Neural cell (in vitro differentiated cells): ENCODE data around the gene SREBF1.

ENCODE experiments used
- EP300 ChIP-seq: fragments of 450-650 bp; conservative IDR thresholded peaks from 2 replicates; pipeline ENCODE4 v1.6.1; 2014; ENCODE audit warnings: antibody characterized with exemption, mild to moderate bottlenecking, moderate library complexity; ENCODE audit not compliant: poor library complexity, severe bottlenecking
- EZH2 ChIP-seq: fragments of 200-600, 300-800 bp; shearing (Covaris generic), sonication (generic); IDR thresholded peaks from 2 replicates; pipeline ENCODE4 v1.6.1; 2014; ENCODE audit warnings: antibody characterized with exemption, low read length, borderline replicate concordance, mild to moderate bottlenecking; ENCODE audit not compliant: insufficient read depth, poor library complexity, severe bottlenecking
- POLR2AphosphoS5 ChIP-seq: IDR thresholded peaks from 2 replicates; pipeline ENCODE4 v1.6.1; 2012
- TF ChIP-seq, protein P1 (sequence below): fragments of 450-650 bp; IDR thresholded peaks from 2 replicates; pipeline ENCODE4 v1.5.1; 2014; ENCODE audit warnings: antibody characterized with exemption, mild to moderate bottlenecking, moderate library complexity; ENCODE audit not compliant: poor library complexity, severe bottlenecking

DNA sequence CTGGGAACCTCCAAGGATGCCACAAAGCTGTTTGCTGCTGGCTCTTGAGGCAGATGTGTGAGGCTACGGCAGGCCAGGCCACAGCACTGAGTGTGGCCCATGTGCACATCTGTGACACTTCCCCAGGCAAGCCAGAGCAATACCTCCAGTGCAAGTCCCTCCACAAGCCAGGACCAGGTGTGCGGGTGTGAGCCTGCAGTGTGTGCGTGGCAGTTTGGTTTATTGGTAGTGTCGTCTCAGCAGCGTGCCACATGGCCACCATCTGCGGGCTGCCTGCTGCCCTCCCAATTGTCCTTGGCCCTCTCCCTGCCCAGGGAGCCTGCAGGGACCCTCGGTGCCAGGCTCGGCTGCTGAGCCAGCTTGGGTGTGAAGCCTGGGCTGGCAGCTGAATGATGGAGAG, 9.9 kb upstream of the SREBF1 start:
- TF ChIP-seq POLR2AphosphoS5 (no peak), EZH2 (no peak), EP300 (no peak)
- TF ChIP-seq, protein P1, sequence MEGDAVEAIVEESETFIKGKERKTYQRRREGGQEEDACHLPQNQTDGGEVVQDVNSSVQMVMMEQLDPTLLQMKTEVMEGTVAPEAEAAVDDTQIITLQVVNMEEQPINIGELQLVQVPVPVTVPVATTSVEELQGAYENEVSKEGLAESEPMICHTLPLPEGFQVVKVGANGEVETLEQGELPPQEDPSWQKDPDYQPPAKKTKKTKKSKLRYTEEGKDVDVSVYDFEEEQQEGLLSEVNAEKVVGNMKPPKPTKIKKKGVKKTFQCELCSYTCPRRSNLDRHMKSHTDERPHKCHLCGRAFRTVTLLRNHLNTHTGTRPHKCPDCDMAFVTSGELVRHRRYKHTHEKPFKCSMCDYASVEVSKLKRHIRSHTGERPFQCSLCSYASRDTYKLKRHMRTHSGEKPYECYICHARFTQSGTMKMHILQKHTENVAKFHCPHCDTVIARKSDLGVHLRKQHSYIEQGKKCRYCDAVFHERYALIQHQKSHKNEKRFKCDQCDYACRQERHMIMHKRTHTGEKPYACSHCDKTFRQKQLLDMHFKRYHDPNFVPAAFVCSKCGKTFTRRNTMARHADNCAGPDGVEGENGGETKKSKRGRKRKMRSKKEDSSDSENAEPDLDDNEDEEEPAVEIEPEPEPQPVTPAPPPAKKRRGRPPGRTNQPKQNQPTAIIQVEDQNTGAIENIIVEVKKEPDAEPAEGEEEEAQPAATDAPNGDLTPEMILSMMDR: no peak
